K562 (cell line): Measurements from ENCODE around the gene NUP98. TPM values are rescaled to one million over a fixed set of nuclear protein-coding genes. Genes with fewer than 3 reads are reported as not detected.
A peak's percentile ranks its signal among the peaks of the same experiment; 100 is the strongest.

Experiments
- ADNP ChIP-seq: fragments of 200-800 bp; sonication (Bioruptor generic); IDR thresholded peaks from 2 replicates; pipeline ENCODE4 v1.6.1; 2016; ENCODE audit warnings: missing genetic modification characterization, missing compliant biosample characterization
- CCAR2 ChIP-seq: fragments of 200-400 bp; formaldehyde crosslinking; IDR thresholded peaks from 2 replicates; pipeline ENCODE4 v1.6.1; 2017; ENCODE audit warnings: mild to moderate bottlenecking, low read depth, low read length
- CEBPZ ChIP-seq: fragments of 150-350 bp; IDR thresholded peaks from 2 replicates; pipeline ENCODE4 v1.6.1; 2014; ENCODE audit warnings: low read depth, mild to moderate bottlenecking, low read length, borderline replicate concordance
- CREB3L1 ChIP-seq: fragments of 450-650 bp; IDR thresholded peaks from 2 replicates; pipeline ENCODE4 v1.6.1; 2014; ENCODE audit warnings: low read depth, mild to moderate bottlenecking, moderate library complexity, borderline replicate concordance
- E2F3 ChIP-seq: fragments of 250-450 bp; sonication (Bioruptor Pico); IDR thresholded peaks from 2 replicates; pipeline ENCODE4 v1.4.0; 2020; ENCODE audit warnings: mild to moderate bottlenecking
- ELF1 ChIP-seq: fragments of 200-800 bp; sonication (Bioruptor generic); IDR thresholded peaks from 2 replicates; pipeline ENCODE4 v1.6.1; 2016; ENCODE audit warnings: missing genetic modification characterization, missing compliant biosample characterization
- FIP1L1 ChIP-seq: fragments of 200-400 bp; formaldehyde crosslinking; IDR thresholded peaks from 2 replicates; pipeline ENCODE4 v1.6.1; 2018; ENCODE audit warnings: mild to moderate bottlenecking, low read depth, low read length; ENCODE audit not compliant: poor library complexity, severe bottlenecking
- FOXM1 ChIP-seq, 2 experiments: fragments of 450-650 bp in 1 of 2; sonication (generic) in 1 of 2; formaldehyde crosslinking in 1 of 2; IDR thresholded peaks; 2 replicates each; pipeline versions ENCODE4 v1.6.1 to v1.9.0; 2017 to 2022; ENCODE audit warnings: low read depth in 2 of 2, mild to moderate bottlenecking in 2 of 2, missing genetic modification reagents in 1 of 2, moderate library complexity in 1 of 2
- LEF1 ChIP-seq: fragments of 450-650 bp; IDR thresholded peaks from 2 replicates; pipeline ENCODE4 v1.6.1; 2016; ENCODE audit warnings: mild to moderate bottlenecking
- MAFK ChIP-seq: IDR thresholded peaks from 2 replicates; pipeline ENCODE4 v1.6.1; 2011; ENCODE audit warnings: low read length, improper control_type of control experiment
- NR3C1 ChIP-seq: sonication (generic); formaldehyde crosslinking; IDR thresholded peaks from 2 replicates; pipeline ENCODE4 v1.8.1; 2022; ENCODE audit warnings: missing genetic modification reagents
- PML ChIP-seq: IDR thresholded peaks from 2 replicates; pipeline ENCODE4 v1.6.1; 2012; ENCODE audit warnings: low read length, inconsistent platforms
- PRDM10 ChIP-seq: fragments of 450-650 bp; IDR thresholded peaks from 2 replicates; pipeline ENCODE4 v1.6.1; 2018; ENCODE audit not compliant: partially characterized antibody
- THRA ChIP-seq: fragments of 450-650 bp; IDR thresholded peaks from 2 replicates; pipeline ENCODE4 v1.6.1; 2017; ENCODE audit warnings: mild to moderate bottlenecking, moderate library complexity
- TSC22D4 ChIP-seq: fragments of 450-650 bp; IDR thresholded peaks from 2 replicates; pipeline ENCODE4 v1.6.1; 2016; ENCODE audit warnings: missing genetic modification characterization, missing biosample characterization, control low read depth
- ZNF507 ChIP-seq: conservative IDR thresholded peaks from 2 replicates; pipeline ENCODE4 v1.6.1; 2017; ENCODE audit warnings: missing genetic modification characterization, missing compliant biosample characterization
- polyA plus RNA-seq, 8 experiments: library from polyadenylated mRNA; depleted of rRNA in 4 of 8; stranded (reverse) in 5 of 8; unstranded in 3 of 8; fragments of >200 nt; fragmentation: Nextera tagmentation in 2 of 8; fragmentation: Illumina TruSeq in 1 of 8; extraction: Ambion mirVana in 2 of 8; extraction: Trizol in 1 of 8; gene quantifications; 2 replicates each; pipeline versions ENCODE4 v1.2.1 to v1.2.3, GENCODE V29; 2011 to 2014; ENCODE audit warnings: inconsistent platforms in 1 of 8, missing spikeins in 1 of 8
- total RNA-seq, 7 experiments: library from RNA; depleted of rRNA in 6 of 7; stranded (reverse); fragments of >200 nt in 6 of 7; fragmentation: Illumina TruSeq in 2 of 7; extraction: Trizol in 2 of 7; gene quantifications; 2 replicates each; pipeline versions ENCODE4 v1.2.1 to v1.2.3, GENCODE V29; 2011 to 2021; ENCODE audit warnings: low replicate concordance in 1 of 7

NUP98 gene
- total and polyA plus RNA-seq, 9 of the 15 experiments (the other 6 are each of a cell fraction or from before 2014, with no cell fraction given) = 45.1 to 196 (median 130) TPM

GRCh38 chr11:3841426-3842350 lies 44.3 kb upstream of the NUP98 start (continued):
- TF ChIP-seq CREB3L1 (peak; percentile 33; the same call in 1 of the 2 replicates), CEBPZ (no peak), THRA (no peak), ELF1 (tag) (no peak), LEF1 (no peak), NR3C1 (CRISPR knock-in tag) (no peak), ADNP (tag) (no peak), ZNF507 (tag) (no peak), CCAR2 (no peak), FOXM1 (IDR thresholded peaks at IDR 0.05; ENCODE audit: low read depth) (no peak), FOXM1 (CRISPR knock-in tag; IDR thresholded peaks at IDR 0.05; ENCODE audit: low read depth) (no peak), PRDM10 (no peak), MAFK (no peak), TSC22D4 (no peak), PML (peak; percentile 31; the same call in 1 of the 2 replicates), E2F3 (CRISPR knock-in tag) (no peak), FIP1L1 (no peak)
